ENCODE results near the gene ST7L.
"Not testable (repeated sequence)": the region's sequence is repeated elsewhere in the genome, so short reads cannot be mapped to it uniquely, and the experiment has no call there.

ST7L gene

GRCh38 chr1:112486063-112486462 is 132.9 kb downstream of the ST7L start:
- not testable (repeated sequence) for DNase-seq

DNA sequence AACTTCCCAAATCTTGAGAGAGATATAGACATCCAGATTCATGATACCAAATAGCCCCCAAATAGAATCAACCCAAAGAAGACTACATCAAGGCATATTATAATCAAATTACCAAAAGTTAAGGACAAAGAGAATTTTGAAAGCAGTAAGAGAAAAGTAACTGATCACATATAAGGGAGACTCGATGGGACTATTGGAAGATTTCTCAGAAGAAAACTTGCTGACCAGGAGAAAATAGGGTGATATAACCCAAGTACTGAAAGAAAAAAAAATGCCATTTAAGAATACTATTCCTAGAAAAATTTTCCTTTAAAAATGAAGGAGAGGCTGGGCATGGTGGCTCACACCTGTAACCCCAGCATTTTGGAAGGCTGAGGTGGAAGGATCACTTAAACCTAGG is 140.6 kb downstream of the ST7L start:
- no peak for DNase-seq

- no peak for DNase-seq
Measured at GRCh38 chr1:112477550-112477949, 141.4 kb downstream of the ST7L start.

Data from T-helper 1 cell (primary cell).